ENCODE measurements around the gene AIP. TPM values are rescaled to one million over a fixed set of nuclear protein-coding genes. Genes with fewer than 3 reads are reported as not detected.

Gene AIP
- total and polyA plus RNA-seq, 9 of the 15 experiments (the other 6 are each of a cell fraction or from before 2014, with no cell fraction given) = 5.2 to 92.5 (median 52.7) TPM

DNA sequence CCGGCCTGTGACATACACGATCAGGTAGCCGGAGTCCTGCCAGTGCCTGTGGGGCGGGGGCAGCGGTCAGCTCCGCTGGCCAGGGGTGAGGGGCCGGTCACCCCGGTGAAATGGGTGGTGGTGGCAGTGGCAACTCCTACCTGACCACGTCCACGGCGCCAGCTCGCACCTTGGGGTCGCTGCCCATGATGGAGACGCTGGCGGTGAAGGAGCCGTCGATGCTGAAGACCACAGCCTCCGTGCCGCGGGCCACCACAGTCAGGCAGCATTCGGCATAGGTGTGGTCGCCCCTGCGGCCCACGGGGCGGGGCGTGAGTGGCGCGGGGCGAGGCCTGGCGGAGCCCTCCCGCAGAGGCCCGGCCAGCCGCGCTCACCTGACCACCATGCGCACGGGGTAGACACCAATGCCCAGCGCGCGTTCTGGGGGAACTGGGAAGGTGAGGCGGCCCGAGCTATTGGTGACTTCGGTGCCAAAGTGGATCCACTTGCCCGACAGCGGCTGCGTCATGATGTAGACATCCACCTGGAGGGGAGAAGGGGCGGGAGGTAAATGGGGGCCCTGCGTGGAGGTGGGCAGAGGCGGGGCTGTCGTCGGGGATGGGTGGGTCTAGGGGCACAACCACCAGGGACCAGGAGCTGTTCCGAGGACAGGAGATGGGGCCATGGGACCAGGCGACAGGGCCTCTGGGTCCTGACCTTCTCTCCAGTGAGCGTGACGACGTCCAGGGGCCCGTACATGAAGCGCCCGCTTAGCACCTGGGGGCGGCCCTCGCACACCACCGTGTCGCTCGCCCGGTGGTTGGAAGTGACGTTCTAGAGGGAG lies 10.9 kb downstream of the AIP start:
- no peaks in the 10 kb centered on the region for H3K9me3 ChIP-seq (replicated peaks; ENCODE audit: control insufficient read depth, insufficient read depth, low read depth, low read length)
- no TSS peak for BruUV-seq (replicated peaks)
- peaks cover 0 to 79% of the 10 kb centered on the region in 2 experiments; a peak in 2 of 5 replicates for H3K4me1 ChIP-seq (replicated peaks in 1 of 2; ENCODE audit: control insufficient read depth in 2 of 2, insufficient read depth in 2 of 2, low read length in 2 of 2)
- no peaks in the 10 kb centered on the region for H3K27me3 ChIP-seq (ENCODE audit: control insufficient read depth in 2 of 2, insufficient read depth in 2 of 2, low read length in 2 of 2)
- CTCF ChIA-PET (ENCODE audit: low intra/inter-chr PET ratio) = no interaction called here
- H4K20me1 ChIP-seq (replicated peaks; ENCODE audit: control insufficient read depth, insufficient read depth, low read length) = no peaks in the 10 kb centered on the region
- no peak overlapping the region for H3K4me2 ChIP-seq (ENCODE audit: insufficient read depth, low read length)
- ATAC-seq (no peak), DNase-seq (ENCODE audit: extremely low read depth in 1 of 4, low spot score in 3 of 4) (no peak), FAIRE-seq (no peak)
- peaks cover 95% of the 10 kb centered on the region; the same call in 2 of the 3 replicates for H3K36me3 ChIP-seq (ENCODE audit: control insufficient read depth, insufficient read depth, low read length)
- intact Hi-C loops (cut with micrococcal nuclease) = no loop called here
- TF ChIP-seq ZNF12 (CRISPR knock-in tag; IDR thresholded peaks at IDR 0.05) = no peak
- TF ChIP-seq, protein P1, sequence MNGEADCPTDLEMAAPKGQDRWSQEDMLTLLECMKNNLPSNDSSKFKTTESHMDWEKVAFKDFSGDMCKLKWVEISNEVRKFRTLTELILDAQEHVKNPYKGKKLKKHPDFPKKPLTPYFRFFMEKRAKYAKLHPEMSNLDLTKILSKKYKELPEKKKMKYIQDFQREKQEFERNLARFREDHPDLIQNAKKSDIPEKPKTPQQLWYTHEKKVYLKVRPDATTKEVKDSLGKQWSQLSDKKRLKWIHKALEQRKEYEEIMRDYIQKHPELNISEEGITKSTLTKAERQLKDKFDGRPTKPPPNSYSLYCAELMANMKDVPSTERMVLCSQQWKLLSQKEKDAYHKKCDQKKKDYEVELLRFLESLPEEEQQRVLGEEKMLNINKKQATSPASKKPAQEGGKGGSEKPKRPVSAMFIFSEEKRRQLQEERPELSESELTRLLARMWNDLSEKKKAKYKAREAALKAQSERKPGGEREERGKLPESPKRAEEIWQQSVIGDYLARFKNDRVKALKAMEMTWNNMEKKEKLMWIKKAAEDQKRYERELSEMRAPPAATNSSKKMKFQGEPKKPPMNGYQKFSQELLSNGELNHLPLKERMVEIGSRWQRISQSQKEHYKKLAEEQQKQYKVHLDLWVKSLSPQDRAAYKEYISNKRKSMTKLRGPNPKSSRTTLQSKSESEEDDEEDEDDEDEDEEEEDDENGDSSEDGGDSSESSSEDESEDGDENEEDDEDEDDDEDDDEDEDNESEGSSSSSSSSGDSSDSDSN (IDR thresholded peaks at IDR 0.05; ENCODE audit: borderline replicate concordance in 1 of 2, low read depth in 2 of 2, low read length in 2 of 2) = no peak
- no peak for TF ChIP-seq PYGO2 (tag; IDR thresholded peaks at IDR 0.05)
- no peak for TF ChIP-seq POLR2A (conservative IDR thresholded peaks at IDR 0.05)
- 0 out of 2 replicates have a peak, but pooled peaks have one; percentile 25 for TF ChIP-seq HNRNPL (IDR thresholded peaks at IDR 0.05; ENCODE audit: low read depth, low read length)
- no peak for TF ChIP-seq ZNF780A (CRISPR knock-in tag; IDR thresholded peaks at IDR 0.05)
- TF ChIP-seq SETDB1 (IDR thresholded peaks at IDR 0.05; ENCODE audit: low read length) = no peak
- no peak overlapping the region for H3K4me3 ChIP-seq
- H3K9ac ChIP-seq (ENCODE audit: insufficient read depth in 1 of 2, low read depth in 2 of 2, low read length in 2 of 2) = no peak overlapping the region
- no peak overlapping the region for H2AFZ ChIP-seq (ENCODE audit: low read depth, low read length)
- H3K27ac ChIP-seq (ENCODE audit: extremely low read depth, low read depth, low read length) = no peak overlapping the region
- WGBS (ENCODE audit: insufficient coverage, low coverage, missing lambda C conversion rate) = 97% methylated on average over 34 of the region's 65 CpGs
- POLR2A ChIA-PET = interaction anchor here (1.1 kb wide), 1 partner anchor 100 kb away, joined by 3 read pairs; no protein-coding TSS in a partner anchor
- H3K79me2 ChIP-seq (ENCODE audit: control insufficient read depth, insufficient read depth, low read length) = no peaks in the 10 kb centered on the region
- in situ Hi-C loops (cut with MboI) = no loop called here
- no peaks in the 10 kb centered on the region for H3K9me1 ChIP-seq (ENCODE audit: control insufficient read depth, insufficient read depth, low read length)

Data from K562 (cell line).